HG02759 (cell line): ENCODE measurements around the gene GNB2.

ENCODE experiments used
- ATAC-seq: cut with Tn5 transposase; IDR thresholded peaks from one replicate; pipeline ENCODE4 v1.9.1; 2021; ENCODE audit warnings: mild to moderate bottlenecking, moderate library complexity; ENCODE audit not compliant: unreplicated experiment

Gene GNB2

DNA sequence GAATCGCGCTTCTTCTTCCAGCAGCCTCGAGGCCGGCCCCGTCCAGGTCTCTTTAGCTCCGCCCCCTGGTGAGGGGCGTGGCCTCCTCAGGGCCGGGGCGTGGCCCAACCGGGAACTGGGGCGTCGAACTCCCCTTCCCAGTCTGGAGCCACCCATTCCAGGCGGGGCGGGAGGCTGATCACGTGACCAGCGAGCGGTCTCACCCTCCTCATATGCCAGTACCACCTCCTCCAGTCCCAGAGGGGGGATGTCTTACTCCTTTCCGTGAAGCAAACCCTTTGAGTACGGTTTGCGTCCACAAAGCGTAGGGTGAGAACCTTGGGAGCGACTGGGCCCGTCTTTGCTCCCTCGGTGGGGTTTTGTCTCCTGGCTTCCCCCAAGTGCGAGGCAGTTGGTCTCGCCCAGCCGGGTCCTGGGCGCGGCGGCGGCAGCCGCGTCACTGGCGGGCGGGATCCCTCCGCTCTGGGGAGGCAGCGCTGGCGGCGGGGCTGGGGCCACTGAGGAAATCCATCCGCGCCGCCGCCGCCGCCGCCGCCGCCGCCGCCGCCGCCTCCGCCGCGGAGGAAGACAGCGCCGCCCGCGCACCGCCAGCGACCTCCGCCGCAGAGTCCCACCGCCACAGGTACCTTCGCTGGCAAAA, at the start of gene GNB2:
GNB2 (plus strand) TSS at position 439 of the 640 bp plus-strand sequence. CDS start 2,526 bp downstream, outside the sequence.
- peak; percentile 68 for ATAC-seq

DNA sequence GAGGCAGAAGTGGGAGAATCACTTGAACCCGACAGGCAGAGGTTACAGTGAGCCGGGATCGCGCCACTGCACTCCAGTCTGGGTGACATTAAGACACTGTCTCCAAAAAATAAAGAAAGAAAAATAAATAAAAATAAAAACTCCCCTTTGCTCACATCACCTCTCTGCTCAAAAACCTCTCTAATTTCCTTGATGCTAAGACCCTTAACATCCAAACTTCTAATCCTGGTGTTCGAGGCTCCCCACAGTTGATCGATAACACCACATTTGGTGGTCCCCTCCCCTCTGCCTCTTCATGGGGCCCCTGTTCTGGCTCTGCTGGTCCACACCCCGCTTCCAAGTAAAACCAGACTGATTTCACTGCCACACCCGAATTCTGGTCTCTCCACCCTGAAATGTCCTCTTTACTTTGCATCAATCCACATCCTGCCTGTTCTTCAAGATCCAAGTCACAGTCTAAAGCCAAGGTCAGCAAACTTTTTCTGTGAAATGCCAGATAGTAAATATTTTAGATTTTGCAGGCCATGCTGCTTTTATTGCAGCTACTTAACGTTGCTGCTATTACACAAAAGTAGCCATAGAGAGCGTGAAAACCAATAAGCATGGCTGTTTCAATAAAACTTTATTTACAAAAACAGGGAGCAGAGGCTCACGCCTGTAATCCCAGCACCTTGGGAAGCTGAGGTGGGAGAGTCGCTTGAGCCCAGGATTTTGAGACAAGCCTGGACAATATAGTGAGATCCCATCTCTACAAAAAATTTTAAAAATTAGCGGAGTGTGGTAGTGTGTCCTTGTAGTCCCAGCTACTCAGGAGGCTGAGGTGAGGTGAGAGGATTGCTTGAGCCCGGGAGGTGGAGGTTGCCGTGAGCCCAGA, 49.4 kb upstream of the GNB2 start:
- no peak for ATAC-seq

DNA sequence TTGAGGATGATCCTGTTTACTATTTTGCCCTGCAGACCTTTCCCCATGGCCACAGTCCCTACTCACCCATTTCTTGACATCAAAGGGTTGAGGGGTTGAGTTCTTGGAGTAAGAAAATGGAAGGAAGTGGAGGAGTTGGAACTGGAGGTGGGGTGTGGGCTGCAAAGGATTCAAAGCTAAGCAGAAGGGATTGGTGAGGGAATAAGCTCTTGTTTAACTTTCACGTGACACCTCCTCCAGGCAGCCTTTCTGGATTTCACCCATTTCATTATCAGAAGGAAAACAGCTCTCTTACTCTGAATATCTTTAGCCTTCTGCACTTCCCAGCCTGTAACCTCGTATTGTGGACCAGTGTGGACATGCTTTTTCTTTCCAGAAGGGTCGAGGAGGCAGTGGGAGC, 47.5 kb upstream of the GNB2 start:
- ATAC-seq = no peak

DNA sequence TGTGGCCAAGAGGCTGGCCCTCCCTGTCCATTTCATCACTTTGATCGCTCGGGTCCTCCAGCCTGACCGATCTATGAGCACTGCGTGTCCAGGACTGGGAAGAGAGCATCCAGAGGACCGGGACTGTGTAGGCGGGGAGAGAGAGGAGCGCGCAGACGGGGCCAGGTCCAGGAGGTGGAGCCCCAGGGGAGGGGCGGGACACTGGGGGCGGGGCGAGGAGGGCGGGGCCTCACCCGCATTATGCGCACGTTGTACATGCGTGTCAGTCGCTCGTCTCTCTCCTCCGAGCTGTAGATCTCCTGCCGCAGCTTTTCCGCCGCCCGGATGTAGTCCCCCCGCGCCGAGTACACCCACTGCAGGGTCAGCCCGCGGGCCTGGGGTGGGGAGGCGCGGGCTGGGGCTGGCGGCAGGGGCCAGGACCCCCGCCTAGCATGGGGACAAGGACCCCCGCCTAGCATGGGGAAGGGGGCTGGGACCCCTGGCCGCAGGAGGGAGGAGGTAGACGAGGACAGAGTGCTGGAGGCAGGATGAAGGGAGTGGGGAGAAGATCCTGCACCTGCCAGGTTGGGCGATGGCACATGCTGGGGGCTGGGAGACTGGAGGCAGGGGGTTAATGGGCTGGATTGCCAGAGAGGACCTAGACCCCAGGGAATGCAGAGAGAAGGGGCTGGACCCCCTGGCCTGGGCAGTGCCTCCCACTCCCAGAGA, 46.9 kb upstream of the GNB2 start:
- ATAC-seq = peak; percentile 83

DNA sequence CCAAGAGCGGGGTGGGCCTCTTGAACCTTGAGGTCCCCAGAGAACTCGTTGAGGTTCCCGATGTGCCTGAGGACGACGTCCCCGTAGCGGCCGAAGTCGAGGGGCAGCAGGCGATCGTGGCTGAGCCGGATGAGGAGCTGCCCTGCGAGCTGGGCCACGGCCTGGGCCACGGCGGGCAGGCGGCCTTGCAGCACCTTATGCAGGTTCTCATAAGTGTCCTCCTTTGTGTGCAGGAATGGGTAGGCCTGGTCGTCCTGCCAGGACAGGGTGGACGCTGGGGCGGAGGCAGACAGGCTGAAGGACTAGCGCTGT, 46.3 kb upstream of the GNB2 start:
- no peak for ATAC-seq

DNA sequence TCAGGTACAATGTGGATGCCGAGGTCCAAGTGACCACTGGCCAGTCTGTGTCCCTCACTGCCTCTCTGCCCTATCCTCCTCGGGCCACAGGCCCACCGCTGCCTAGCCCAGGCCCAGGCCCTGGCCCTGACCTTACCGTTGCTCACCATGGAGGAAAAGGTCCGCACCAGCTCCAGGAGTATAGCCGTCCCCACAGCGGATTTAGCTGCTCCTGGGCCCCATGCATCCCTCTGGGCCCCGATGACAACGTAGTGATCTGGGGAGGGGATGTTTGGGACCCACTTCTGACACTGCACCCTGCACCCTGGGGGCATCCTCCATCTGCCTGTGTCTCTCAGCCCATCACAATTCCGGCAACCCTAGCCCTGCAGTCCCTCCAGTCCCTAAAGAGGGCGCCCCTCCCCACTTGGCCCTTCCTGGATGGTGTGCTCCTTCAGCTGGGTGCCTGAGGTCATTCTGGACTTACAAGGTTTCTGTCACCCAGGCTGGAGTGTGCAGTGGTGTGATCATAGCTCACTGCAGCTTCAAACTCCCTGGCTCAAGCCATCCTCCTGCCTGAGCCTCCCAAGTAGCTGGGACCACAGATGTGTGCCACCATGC, 44.3 kb upstream of the GNB2 start:
- no peak for ATAC-seq

DNA sequence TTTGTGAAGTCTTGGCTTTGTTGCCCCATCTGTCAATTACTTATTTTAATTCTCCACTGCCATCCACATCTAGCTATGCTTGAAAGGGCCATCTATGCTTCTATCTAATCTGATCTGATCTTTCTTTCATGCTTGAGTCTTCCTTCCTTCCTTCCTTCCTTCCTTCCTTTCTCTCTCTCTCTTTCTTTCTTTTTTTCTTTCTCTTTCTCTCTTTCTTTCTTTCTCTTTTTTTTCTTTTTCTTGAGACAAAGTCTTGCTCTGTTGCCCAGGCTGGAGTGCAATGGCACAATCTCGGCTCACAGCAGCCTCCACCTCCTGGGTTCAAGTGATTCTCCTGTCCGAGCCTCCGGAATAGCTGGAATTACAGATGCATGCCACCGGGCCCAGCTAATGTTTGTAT, 43.5 kb upstream of the GNB2 start:
- no peak for ATAC-seq

DNA sequence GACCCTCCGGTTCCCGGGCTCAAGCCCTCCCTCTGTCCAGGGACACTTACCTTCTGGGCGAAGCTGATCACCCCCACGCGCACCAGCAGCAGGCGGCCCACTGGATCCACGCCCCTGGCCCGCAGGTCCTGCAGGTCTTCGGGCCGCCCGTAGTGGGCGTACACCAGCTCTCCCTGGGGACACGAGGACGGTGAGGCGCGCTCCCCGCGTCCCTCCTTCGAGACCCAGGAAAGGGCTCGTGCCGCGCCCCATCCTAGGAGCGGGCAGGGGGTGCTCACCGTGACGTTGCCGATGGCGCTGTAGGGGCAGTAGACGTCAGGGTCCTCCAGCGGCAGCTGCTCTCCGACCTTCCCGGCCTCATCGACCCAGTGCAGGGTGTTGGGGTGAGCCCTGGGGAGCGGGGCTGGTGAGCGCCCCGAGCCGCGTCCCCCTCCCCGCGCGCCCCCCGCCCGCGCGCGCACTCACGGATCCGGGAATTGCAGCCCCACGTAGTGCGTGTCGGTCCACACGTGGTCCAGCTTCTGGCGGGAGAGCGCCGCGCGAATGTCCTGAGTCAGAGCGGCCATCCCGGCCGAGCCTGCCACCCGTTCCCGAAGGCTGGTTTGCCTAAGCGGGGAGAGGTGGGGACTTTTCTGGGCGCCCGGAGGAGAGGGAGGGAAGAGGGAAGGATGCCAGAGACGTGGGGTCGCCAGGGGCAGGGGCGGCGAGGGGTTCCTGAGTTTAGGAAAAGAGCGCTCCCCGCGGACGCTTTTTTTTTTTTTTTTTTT, 40.4 kb upstream of the GNB2 start:
- ATAC-seq = peak; percentile 56

DNA sequence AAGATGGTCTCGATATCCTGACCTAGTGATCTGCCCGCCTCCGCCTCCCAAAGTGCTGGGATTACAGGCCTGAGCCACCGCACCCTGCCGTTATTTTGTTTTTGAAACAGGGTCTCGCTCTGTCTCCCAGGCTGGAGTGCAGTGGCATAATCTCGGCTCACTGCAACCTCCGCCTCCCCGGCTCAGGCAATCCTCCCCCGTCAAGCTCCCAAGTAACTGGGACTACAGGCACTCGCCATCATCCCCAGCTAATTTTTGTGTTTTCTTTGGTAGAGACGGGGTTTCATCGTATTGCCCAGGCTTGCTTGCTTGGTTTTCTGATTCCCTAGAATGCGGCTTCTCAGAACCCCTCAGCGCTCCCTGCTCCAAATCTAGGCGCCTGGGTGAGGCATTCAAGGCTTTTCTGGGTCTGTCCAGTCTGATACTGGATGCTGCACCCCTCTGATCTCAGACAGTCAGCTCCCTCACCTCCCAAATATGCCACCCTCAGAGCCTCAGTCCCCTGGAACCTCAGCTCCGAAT, 33.5 kb upstream of the GNB2 start:
- ATAC-seq = no peak

DNA sequence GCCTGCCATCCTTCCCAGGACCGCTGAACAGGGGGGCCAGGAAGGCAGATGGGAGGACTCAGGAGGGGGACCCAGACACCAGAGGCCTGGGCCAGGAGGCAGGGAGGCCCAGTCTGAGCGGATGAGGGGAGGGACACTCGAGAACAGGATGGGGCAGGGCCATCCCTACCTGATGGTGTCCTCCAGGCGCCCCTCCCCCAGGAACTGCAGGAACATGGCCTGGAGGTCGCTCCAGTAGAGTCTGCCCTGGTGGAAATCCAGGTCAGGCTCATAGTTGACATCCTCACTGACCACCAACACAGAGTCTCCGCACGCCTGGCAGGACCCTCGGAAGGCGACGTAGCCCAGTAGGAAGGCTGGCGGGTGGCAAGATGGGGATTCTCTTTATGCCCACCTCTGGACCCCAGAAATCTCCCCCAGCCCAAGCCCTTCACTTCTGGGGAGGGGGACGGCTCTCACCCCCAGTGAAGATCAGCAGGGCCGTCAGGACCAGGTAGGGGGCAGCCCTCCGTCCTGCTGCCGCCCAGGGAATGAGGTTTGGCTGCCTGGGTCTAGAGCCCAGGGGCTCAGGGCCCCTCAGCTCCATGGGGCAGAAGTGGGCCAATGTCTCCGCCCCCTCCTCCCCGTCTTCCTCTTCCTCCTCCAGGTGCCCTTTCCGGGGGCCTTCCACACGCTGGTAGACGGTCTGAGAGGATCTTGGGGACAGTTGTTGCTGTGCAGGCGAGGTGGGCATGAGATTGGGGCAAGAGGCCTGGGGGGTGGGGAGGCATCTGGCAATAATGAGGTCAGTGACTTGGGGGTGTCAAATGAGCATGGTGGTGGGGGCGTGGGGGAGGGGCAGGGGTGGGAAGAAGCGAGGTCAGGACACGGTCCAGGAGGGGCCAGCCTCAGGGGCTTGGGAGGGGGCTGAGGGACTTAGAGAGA, 32.8 kb upstream of the GNB2 start:
- ATAC-seq = no peak

DNA sequence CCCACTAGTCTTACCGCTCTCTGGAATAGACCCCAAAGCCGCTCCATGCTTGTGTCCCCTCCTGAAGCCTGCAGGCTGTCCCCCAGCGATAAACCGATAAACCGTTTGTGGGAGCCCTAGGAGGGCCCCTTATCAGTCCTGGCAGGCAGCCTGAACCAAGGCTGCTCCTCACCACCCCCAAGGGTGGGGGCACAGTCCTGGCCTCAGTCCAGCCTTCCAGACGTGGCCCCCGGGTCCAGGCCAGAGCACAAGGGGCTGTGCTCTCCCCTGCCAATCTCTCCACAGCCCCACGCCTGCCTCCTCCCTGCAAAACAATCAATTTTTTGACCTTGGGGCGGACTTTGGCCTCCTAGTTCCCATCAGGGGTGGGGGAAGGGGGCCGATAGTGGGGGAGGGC, 32.1 kb upstream of the GNB2 start, which contains the start of gene TFR2:
TFR2 (minus strand) TSS at position 90 of the 397 bp plus-strand sequence; CDS start at position 47, 43 bp downstream.
- ATAC-seq = no peak

DNA sequence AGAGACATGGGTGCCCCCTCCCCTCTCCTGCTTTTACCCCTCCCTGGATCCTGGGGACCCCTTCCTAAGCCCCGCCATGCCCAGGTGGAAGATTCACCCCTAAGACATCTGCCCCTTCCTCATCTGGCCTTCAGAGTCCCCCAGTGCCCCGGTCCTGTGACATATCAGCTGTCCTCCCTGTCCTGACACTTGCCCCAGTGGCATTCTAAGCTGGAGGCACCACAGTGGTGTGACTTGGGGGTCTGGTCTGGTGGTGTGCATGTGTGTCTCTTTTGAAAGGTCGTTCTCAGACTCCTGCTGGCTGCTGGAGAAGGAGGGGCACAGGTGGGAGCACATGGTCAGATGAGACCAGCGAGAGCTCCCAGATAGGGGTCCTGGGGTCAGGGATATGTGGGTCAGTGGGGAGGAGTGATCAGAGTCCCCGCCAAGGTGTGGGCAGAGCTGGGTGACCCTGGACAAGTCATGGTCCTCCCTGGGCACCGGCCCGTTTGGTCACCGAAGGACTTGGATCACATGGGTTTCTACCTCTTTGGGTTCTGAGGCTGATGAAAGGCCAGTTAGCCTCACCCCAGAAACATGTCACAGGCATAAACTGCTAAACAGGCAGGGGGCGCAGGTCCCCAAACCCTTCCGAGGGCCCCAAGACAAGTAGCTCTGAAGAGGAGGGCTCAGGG, 31.5 kb upstream of the GNB2 start:
- no peak for ATAC-seq

DNA sequence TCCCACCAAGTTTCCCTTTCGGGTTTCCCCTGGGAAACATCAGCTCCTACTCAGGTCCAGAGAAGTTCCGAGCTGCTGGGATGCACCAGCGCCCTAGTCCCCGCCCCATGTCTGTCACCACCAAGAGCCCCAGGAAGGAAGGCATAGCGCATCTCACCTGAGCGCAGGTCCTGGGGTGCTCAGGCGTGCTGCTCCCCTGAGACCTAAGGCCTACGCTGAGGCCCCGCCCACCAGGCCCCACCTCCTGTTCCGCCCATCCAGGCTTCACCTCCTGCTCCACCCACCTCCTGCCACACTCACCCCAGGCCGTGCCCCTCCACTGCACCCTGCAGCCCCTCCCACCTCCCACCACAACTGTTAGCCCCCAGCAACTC, 31.0 kb upstream of the GNB2 start:
- ATAC-seq = no peak

DNA sequence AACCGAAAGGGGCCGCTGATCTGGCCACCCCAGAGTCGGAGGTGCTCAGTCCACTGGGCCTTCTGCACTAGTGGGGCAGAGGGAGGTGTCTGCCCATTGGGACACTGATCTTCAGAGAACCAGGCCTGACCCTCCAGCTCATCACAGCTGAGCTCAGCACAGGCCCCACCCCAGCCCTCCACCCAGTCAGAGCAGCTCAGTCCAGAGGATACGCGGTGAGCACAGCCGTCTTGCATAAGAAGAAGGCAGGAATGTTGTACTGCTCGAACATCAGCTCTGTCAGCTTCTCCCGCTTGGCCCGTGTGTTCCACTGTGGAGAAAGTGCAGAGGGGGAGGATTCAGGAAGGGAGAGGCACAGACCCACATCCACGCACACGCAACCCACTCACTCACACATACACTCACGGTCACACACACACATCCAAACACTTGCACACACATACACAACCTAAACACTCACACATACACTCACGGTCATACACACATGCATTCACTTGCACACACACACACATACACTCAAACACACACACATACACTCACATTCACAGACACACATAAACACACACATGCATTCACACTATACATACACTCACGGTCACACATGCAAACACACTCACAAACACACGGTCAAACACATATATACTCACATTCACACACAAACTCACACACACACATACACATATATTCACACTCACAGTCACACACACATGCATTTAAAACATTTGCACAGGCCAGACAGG, 23.5 kb upstream of the GNB2 start:
- ATAC-seq = no peak

DNA sequence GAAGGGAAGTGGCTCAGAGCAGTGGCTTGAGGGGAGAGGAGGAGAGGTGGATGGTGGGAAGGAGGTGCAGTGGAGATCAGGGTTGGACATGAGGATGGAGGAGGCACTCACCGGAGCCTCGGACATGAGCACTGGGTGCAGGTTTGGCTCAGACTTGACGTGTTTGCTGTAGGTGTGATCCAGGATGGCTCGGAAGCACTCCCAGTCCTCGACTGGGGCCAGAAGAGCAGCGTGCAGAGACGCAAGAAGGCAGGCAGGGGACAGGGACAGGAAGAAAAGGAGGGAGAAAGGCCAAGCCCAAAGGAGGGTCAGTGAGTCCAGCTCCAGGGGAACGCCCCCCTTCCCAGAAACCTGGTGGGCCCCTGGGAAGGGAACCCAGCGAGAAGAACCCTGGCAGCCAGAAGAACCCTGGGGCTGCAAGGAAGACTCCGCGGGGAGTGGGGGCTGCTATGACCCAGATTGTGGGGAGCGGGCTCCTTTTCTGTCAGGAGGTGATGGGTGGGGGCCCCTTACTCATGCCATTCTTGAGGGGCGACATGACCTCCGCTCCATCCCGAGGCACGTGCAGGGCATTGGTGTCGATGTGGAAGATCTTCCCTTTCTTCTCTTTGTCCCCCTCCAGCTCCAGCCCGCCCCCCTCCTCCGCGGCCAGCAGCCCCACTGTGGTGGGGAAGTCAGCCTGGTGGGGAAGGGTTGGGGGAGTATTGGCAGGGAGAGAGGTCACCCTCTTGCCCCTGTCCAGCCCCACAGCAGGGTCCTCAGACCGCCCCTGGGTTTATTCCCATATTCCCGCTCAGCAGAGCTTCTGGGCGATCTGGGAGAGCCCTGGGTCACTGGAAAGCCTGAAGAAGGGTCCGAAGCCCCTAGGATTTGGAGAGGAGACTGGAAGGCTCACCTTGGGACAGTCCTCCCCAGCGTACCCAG, 18.4 kb upstream of the GNB2 start:
- ATAC-seq = no peak

DNA sequence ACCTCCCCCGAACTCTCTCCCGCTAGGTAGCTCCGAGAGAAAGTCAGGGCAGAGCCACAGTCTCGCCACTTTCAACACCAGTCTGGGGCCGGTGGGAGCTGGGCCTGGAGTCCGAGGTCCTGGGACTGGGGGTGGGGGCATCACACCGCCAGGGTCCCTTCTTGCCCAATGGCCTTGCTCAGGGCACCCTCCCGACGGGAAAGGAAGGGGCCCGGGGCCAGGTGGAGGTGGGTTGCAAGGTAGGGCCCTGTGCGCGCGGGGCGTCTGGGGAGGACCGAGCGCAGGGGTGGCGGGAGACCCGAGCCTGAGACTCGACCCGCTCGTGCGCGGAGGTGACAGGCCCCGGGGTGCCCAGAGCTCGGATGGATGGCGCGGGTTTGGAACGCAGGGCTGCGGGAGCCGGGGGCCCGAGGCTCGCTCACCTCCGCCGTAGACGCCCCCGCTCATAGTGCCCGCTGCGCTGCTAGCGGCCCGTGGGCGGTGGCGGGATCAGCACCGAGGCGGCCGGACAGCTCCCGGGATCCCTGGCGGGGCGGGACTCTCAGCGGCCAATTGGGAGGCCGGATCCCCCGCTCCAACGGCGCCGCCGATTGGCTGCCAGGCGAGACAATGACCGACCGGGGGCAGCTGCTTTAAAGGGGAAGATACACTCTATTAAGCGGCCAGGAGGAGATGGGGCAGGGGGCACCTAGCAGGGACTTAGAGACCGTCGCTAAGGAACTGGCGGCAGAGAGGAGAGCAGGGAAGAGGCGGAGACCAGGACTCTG, 17.4 kb upstream of the GNB2 start, which contains the start of gene ACTL6B:
ACTL6B (minus strand) TSS at position 541 of the 767 bp plus-strand sequence; CDS start at position 447, 94 bp downstream.
- no peak for ATAC-seq
